HG03432 (cell line): ENCODE data around the gene POMC.
"Not testable (repeated sequence)": the region's sequence is repeated elsewhere in the genome, so short reads cannot be mapped to it uniquely, and the experiment has no call there.

ENCODE experiments used
- ATAC-seq: cut with Tn5 transposase; IDR thresholded peaks from one replicate; pipeline ENCODE4 v1.9.1; 2021; ENCODE audit warnings: mild to moderate bottlenecking, moderate library complexity; ENCODE audit not compliant: unreplicated experiment

Gene POMC

DNA sequence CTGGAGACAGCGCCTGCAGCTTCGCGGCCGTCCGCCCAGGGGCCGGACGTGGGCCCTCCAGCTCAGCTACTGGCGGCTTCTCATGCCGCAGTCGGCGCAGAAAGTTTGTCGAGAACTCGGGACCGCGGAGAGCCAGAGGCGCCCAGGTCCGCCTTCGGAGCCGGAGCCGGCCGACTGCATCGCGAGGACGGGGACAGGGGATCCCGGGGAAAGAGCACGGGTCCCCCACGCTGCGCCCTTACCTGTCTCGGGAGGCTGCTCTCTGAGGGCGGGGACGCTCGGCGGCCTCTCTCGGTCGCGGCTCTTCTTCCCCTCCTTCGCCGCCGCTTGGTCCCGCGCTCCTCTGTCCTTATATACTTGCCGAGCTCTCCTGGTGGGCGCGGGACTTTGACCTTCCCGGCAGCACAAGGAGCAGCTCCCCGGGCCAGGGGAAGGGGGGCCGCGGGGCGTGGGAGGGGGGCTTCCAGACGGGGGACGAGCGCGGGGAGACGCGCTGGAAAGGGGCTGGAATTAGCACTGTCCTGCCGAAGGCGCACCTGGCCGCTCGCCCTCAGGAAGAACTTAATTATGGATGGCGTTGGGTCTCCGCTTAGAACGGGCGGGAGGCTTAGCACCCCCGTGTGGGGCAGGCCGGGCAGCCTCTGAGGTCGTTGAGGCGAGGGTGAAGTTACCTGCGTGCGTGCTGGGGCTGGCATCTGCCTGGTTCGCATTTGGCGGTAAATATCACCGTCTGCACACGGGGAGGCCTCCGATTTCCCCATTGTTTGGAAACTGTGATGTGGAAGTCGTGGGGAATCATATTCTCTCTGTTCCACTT is at the start of gene POMC:
Gene POMC (minus strand): TSS at position 325 of the 817 bp plus-strand sequence. CDS start 3,808 bp downstream, outside the sequence.
- peak; percentile 41 for ATAC-seq

DNA sequence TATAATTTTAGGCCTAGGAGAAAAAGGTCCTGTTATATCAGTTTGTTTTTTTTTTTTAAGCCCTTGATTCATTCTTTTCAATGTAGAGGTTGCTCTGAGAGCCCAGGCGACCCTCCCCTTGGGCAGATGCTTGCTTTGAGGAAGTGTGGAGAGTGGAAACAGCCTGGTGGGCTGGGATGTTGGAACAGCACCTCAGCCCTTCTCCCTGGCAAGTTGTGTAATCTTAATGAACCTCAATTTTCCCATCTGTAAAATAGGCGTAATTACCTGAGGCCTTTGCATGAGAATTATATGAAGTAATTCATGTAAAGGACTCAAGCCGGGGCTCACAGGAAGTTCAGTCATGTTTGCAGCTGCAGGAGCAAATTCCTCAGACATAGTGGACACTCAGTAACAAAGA is 49.7 kb upstream of the POMC start:
- ATAC-seq: no peak

DNA sequence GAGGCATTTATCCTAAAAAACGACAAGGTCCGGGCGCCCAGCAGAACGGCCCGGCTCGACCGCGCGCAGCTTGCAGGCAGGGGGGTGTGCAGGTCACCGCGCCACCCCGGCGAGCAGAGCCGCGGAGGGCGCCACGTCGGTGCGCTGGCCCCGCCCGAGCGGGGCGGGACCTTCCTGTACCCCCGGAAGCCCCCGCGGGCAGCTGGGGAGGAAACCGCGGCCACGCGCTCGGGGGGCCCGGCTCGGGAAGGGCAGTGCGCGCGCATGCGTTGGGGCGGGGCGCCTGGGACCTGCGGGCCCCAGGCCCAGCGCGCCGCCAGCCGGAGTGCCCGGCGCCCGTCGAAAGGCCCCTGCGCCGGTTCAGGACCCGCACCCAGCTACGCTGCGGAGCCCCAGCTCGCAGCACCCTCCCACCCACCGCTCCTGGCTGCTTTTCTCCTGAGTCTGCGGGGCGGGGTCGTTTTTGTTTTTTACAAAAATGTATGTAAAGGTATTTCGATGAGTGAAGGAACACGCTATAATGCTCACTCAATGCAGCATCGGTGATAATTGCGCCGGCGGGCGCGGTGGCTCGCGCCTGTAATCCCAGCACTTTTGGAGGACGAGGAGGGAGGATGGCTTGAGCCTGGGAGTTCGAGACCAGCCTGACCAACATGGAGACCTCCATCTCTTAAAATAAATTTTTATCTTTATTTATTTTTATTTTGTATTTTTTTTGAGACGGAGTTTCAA is 47.7 kb upstream of the POMC start:
- ATAC-seq: peak; percentile 81

DNA sequence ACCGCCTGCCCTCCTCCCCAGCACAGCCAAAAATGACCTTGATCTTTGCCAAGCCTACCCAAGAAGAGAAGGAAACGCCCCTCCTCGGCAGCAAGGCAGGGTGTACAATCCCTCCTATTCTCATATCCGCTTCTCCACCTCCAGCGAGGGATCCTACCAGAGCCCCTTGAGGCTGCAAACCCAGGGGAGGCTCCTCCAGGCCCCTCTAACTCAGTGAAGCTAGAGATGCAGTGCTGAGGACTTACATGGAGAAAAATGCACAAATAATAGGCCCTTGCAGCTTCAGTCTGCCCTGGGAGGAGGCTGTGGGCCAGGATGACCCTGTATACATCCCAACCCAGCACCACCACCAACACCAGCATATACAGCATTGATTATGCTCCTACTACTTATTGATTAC is 46.9 kb upstream of the POMC start:
- no peak for ATAC-seq

DNA sequence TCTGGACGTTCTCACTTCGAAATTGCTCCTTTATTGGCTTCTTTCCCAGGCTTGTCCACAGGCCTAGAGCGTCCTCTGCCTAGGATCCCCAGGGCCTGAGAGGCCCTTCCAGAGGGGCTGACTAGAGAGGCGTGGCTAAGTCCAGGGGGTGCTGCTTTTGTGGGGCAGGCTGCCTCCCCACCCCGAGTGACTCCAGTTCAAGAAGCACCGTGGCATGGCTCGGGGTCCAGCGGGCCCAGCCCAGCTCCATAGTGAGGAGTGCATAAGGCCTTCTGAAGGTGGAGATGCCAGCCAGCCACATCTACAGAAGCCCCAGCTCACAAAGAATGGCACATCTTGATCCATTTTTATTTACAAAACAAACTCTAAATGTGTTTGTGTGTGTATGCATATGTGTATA is 44.8 kb upstream of the POMC start:
- no peak for ATAC-seq

DNA sequence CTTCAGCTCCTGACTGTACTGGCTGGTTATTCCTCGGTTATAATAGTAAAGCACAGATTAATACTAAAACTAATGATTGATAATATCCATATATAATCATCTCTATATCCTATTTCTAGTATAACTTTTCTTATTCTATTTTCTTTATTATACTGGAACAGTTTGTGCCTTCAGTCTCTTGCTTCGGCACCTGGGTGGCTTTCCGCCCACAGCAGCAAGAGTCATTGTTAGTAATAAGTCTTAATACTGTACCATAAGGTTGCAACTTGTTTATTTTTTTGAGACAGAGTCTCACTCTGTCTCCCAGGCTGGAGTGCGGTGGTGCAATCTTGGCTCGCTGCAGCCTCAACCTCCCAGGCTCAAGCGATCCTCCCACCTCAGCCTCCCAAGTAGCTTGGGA is 42.5 kb upstream of the POMC start:
- not testable (repeated sequence) for ATAC-seq

DNA sequence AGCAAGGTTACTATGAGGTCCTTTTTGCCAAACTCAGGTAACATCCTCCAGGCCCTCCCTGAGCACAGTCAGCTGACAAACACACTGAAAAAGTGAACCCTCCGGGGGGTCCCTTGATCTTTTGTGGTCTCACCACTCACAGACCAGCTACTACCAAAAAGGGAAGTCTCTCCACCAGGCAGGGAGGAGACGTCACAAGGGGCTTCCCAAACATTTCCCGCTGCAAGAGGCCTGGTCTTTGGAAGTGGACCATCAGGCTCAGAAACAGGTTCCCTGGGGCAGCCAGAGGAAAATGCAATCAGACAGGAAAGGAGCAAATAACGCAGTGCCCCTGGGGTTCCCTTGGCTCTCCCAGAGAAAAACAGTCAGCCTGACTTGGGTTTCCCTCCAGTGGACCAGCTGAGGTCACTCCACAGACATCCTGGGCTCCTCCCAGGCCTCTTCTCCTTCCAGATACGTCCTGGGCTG is 38.7 kb upstream of the POMC start:
- ATAC-seq: no peak

DNA sequence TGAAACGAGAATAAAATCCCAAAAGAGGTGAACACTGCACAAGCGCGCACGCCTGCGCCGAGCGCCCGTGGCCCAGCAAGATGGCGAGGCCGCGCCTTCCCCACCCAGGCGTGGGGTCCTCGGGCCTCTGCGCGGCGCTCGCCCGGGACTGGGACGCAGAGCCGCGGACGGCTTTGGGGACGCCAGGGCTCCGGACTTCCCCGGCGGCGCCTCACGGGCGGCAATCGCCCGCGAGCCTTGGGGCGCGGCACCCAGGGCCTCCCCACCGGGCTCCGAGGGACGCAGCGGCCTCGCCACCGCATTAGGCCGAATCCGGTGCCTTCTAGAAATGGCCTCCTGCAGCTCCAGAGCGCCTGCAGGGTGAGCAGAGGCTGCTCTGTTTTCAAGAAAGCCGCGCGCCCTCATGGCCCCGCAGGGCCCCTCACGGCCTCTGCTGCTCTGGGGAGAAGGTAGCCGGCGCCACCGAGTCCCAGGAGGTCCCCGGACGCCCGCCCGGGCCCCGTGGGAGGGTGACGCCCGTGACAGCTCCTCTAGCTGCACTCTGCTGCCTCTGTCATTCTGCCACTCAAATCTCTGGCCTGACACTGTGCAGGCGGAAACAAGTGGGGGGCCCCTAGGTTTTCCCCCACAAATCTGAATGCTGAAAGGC is 35.9 kb upstream of the POMC start:
- peak; percentile 67 for ATAC-seq

DNA sequence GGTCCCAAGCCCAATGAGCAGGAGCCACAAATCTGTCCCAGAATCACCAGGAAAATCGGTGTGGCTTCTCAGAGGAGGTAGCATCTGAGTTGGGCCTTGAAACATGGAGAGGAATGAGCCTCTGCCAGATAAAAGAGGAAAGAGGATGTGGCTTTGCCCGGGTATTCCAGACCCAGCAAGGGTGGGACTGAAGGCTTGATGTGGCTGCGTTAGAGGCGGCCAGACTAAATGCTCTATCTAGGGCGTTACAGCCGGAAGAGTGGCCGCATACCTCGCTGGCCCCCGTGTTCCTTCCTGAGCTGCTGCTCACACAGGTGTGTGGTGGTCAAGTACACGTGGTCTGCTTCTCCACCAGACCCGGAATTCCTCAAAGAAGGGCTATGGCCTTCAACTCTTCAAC is 33.9 kb upstream of the POMC start:
- no peak for ATAC-seq

DNA sequence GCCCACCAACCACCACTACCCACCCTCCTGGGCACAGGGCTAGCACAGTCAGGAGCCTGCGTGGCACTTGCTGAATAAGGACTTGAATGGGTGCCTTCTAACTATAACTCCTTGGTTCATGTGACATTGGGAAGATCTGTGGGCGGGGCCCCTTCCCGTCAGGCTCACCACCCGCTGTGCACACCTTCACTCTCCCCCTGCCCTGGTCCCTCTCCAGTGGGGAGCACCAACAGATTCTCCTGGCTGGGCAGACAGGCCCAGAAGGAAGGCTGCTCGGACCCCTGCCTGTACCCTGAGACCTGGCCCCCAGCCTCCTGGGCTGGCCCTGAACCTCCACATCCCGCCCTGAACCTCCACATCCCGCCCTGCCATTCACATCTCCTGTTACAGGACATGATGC is 33.4 kb upstream of the POMC start:
- ATAC-seq: no peak

DNA sequence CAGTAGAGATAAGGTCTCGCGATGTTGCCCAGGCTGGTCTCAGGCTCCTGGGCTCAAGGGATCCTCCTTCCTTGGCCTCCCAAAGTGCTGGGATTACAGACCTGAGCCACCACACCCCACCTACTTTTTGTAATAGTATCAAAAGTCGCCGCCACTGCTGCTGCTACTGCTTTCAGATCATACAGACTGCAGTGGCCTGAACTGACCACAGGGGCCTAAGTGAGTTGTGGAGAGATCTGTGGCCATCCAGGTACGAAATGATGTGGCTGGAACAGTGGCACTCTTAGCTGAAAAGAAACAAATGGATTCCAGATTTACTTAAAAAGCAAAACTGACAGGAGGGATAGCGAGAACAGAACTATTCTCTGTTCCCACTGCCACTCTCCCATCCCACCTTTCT is 32.9 kb upstream of the POMC start:
- no peak for ATAC-seq

DNA sequence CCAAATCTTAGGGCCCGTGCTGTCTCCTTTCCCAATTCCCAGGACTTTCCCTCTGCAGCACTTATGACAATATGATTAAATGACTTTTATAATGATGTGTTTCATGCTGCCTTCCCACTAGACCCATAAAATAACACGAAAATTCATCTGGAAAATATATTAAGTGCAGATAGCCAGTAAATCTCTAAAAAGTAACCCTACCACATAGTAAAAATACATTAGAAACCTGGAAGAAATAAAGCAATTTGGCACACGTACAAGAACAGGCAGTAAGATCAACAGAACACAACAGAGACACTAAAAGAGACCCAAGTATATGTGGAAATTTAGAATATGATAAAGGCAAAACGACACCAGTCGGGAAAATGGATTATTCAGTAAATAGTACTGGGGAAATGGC is 30.2 kb upstream of the POMC start:
- no peak for ATAC-seq

DNA sequence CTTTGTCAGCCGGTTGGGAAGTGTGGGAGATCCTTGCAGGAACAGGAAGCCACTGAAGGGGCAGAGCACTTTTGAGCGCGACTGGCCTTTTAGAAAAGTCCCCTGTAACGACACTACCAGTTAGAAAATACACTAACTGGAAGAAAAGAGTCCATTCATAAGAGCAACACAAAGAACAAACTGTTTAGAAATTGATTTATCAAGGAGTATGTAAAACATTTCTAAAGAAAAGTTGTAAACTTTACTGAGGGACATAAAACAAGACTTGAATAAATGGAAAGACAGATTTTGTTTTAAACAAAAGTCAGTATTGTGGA is 29.8 kb upstream of the POMC start:
- no peak for ATAC-seq

DNA sequence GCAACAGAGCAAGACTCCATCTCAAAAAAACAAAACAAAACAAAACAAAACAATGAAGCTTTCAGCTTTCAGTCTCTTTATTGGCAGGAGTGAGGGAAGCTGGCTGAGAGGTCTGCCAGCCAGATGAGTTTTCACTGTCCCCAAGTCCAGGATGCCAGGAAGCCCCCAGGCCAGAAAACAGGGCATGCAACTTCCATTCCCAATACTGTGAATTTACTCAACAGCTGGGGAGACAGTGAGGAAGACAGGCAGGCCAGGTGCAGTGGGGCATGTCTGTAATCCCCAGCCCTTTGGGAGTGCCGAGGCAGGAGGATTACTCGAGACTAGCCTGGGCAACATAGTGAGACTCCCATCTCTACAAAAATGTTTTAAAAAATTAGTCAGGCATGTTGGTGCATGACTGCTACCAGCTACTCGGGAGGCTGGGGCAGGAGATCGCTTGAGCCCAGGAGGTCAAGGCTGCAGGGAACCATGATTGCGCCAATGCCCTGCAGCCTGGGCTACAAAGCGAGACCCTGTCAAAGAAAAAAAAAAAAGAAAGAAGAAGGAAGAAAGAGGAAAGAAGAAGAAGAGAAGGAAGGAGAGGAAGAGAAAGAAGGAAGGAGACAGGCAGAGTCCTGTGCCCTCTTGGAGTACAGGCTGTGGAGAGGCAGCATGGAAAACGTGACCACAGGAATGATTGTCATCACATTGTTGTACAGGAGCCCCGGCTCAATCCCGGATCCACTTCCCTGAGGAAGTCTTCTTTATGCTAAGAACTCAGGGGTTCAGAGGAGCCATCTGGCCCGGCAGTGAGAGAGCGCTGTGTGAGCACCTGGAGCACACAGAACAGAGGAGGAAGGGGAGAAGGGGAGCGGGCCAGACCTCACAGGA is 29.2 kb upstream of the POMC start:
- ATAC-seq: no peak

DNA sequence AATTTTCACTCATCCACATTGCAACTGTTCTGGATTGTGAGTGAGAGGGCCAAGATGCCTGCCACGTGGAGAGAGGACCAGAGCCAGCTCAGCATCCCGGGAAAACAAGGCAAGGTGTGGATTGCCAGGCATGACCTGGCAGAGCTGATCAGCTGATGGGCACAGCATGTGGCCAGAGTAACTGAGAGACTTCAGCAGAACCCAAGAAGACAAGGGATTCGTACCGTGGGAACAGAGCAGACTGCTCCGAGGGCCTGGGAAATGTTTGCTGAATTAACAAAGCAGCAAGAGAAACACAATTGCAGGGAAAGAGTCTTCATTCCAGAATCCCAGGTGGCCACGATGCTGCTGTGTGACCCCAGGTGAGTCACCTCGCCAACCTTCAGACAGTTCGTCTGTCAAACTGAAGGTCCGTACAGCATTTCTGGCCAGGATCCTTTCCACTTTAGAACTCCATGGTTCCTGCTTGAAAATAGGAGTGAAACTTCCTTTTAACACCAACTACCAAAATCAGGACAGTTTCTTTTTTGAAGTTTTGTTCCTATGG is 26.3 kb upstream of the POMC start:
- no peak for ATAC-seq

DNA sequence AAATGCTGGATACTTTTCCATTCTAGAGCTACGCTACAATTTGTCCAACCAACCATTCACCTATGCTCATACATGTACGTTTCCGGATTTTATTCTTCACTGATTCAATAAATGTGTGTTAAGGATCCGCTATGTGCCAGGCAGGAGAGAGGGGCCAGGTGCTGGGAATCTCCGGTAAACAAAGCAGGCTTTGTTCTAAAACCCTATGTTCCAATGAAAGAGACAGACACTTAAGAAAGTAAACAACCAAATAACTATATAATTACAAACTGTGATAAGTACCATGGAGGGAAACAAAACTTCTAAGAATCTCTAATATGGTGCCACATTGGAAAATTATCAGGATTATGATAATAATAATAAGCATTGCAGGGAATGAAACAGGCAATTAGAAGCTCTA is 22.2 kb upstream of the POMC start:
- no peak for ATAC-seq

DNA sequence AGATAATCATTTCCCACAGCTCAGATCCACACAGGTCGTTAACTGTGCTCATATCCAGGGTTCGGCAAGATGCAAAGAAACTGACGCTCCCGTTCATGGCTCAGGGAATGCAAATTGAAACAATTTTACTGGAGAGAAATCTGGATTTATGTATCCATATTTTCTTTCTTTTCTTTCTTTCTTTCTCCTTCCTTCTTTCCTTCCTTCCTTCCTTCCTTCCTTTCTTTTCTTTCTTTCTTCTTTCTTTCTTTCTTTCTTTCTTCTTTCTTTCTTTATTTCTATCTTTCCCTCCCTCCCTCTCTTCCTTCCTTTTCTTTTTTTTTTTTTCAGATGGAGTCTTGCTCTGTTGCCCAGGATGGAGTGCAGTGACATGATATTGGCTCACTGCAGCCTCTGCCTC is 20.0 kb upstream of the POMC start:
- no peak for ATAC-seq

DNA sequence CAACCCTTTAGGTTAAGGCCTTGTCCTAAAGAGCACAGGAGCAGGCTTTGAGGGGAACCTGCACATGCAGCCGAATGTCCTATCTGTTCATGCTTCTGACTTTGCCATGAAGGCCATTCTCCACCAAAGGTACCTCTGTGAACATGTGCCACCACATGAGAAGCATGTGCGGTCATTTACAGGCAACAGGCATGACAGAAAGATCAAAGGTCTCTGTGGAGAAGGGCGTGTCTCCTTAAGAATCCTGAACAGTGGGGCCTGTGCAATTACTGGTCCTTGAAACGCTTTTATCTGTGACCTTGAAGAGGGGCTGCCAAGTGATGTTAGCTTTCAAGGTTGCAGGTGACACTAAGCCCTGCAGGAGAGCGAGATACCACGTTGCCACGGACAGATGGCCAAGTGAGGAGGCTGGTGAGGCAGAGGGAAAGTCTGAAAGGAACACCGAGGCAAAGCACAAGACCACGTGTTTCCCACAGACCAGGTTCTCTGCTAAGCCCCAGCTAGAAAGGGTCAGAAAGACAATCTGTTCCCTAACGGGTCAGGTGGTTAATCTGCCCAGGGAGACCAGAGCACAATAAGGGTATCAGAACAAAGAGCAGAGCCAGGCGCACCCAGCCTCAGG is 19.5 kb upstream of the POMC start:
- ATAC-seq: no peak

DNA sequence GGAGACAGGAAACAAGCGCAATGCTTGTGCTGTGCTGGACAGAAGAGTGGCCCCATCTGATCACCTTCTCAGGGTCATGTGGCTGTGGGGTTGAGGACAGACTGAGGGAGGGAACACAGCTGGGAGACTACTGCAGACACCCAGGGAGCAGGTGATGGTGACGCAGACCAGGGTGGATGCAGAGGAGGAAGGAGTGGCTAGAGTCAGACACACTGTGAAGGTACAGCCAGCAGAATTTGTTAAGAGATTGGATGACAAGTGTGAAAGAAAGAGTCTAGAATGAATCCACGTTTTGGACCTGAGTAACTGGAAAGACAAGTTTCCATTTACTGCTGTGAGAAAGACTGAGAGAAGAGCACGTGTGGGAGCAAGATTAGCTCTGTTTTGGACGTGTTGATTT is 15.9 kb upstream of the POMC start:
- no peak for ATAC-seq

DNA sequence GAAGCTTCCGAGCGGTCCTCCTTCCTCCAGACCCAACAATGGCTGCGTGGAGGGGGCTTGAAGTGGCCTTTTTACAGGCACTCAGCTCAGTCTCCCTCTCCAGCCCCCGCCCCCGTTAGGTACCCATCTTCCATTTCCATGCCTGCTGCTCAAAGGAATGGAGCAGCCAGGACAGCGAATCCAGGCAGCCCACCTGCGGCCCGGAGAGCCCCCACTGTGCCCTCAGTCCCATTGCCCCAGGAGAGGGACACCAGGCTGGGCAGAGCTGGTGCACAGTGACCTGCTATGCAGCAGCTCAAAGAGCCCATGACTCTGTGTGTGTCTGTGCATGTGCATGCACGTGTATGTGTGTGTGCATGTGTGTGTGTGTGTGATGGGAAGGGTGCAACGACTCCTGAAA is 10.6 kb upstream of the POMC start:
- ATAC-seq: no peak
